Middle frontal gyrus (tissue), 1 donor: ENCODE data around the gene SNTG2.

ENCODE experiments used
- DNase-seq: peaks from one replicate; pipeline ENCODE4 v3.0.0-alpha.2; 2015; ENCODE audit warnings: low spot score; ENCODE audit errors: extremely low spot score

SNTG2 gene

DNA sequence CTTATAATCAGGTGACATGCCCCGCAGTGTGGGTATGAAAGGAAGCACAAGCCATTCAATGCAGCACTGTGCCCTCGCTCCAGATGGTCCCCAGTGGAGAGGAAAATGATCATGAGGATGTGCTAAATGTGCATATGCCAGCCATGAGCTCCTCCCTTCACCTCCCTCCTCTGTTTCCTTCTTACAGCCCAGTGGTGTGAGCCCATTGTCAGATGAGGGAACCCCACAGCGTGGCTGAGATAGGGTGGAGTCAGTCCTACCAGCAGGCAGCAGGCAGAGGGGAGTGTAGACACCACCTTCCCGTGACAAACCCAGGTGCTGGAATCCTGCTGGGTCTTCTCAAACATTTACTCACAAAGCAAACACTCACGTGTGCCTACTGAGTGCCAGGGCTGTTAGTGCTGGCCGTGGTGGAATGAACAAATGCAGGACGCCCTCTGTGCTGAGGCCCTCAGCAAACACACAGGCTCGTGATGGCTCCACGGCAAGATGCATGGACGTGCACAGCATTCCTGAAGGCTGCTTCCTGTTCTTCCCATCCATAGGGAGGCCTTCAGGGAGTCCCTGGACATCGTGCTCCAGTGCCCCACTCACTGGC lies 280.9 kb downstream of the SNTG2 start:
- no peak for DNase-seq

GRCh38 chr2:1233281-1233680 lies 282.6 kb downstream of the SNTG2 start:
- no peak for DNase-seq

DNA sequence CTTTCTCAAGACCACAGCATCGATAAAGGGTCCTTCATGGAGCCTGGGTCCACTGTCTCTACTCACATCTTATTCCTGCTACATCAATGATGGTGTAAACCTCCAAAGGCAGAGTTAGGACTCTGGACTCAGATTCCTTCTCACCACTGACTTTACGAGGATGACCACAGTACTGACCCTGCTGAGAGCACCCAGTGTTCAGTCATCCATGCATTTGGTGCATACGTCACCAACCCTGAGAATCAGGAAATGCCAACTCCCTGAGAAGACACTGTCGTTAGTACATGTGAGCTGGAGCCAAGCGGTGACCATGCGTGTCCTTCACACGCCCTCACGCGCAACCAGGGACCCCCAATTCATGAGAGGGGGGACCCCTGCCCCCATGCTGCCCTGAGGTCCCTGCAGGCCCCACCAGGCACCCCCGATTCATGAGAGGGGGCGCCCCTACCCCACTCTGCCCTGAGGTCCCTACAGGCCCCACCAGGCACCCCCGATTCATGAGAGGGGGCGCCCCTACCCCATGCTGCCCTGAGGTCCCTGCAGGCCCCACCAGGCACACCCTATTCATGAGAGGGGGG lies 284.2 kb downstream of the SNTG2 start:
- no peak for DNase-seq

- DNase-seq = no peak
Measured at GRCh38 chr2:1235806-1236205, 285.2 kb downstream of the SNTG2 start.

- DNase-seq = no peak
Measured at GRCh38 chr2:1236606-1237005, 286.0 kb downstream of the SNTG2 start.

DNA sequence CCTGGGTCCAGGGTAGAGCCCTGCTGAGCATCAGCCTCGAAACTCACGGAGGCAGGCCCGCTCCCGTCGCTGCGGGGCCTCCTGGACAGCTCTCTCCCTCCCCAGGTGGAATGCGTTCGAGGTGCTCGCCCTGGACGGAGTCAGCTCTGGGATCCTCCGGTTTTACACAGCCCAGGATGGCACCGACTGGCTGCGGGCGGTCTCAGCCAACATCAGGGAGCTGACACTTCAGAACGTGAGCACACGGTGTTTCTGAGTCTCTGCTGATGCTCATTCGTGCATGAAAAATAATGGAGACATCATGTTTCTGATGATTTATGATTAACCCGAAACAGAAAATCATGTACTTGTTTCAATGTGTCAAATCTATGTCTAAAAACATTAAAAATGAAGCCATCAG lies 287.1 kb downstream of the SNTG2 start:
- no peak for DNase-seq

GRCh38 chr2:1238598-1239138 lies 288.0 kb downstream of the SNTG2 start:
- no peak for DNase-seq

- DNase-seq = no peak
Measured at GRCh38 chr2:1245193-1245592, 294.5 kb downstream of the SNTG2 start.

DNA sequence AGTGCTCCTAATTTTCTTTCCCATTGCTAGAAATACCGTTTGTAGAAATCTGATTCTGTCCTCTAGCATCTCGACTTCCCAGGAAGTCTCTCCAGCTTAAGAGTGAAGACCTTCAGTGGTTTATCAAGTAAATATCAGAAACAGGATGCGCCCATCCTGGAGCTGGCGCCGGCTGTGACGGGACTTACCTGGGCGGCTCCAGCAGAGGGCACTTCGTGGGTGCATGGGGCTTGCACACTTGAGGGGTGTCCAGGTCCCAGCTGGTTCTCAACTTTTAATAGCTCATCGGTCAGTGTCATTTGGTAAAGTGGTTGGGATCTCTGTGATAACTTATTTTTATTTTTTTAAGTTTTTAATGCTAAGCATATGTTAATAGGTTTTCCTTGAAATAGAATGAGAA lies 295.6 kb downstream of the SNTG2 start:
- no peak for DNase-seq

GRCh38 chr2:1246991-1247390 lies 296.3 kb downstream of the SNTG2 start:
- DNase-seq = no peak

DNA sequence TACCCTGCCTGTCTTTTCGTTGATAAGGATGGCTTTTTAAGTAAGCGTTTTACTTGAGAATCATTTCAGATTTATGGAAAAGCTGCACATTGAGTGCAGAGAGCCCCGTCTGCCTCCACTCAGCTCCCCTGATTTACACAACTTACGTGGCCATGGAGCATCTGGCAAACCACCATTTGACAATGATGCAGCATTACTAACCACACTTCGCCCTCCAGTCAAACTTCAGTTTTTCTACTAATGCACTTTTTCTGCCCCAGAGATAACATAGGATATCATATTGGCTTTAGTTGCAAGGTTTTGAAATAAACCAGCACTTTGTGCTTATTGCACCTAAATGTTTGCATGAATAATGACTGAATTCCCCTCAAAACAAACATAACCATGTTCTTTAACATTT lies 297.5 kb downstream of the SNTG2 start:
- DNase-seq = no peak

- no peak for DNase-seq
Measured at GRCh38 chr2:1249897-1250687, 299.4 kb downstream of the SNTG2 start.

GRCh38 chr2:1251520-1251919 lies 300.9 kb downstream of the SNTG2 start:
- no peak for DNase-seq

GRCh38 chr2:1253629-1254028 lies 303.0 kb downstream of the SNTG2 start:
- DNase-seq = no peak

- DNase-seq = no peak
Measured at GRCh38 chr2:1254662-1255343, 304.2 kb downstream of the SNTG2 start.

- no peak for DNase-seq
Measured at GRCh38 chr2:1256632-1257324, 306.1 kb downstream of the SNTG2 start.

GRCh38 chr2:1257334-1257733 lies 306.7 kb downstream of the SNTG2 start:
- no peak for DNase-seq

DNA sequence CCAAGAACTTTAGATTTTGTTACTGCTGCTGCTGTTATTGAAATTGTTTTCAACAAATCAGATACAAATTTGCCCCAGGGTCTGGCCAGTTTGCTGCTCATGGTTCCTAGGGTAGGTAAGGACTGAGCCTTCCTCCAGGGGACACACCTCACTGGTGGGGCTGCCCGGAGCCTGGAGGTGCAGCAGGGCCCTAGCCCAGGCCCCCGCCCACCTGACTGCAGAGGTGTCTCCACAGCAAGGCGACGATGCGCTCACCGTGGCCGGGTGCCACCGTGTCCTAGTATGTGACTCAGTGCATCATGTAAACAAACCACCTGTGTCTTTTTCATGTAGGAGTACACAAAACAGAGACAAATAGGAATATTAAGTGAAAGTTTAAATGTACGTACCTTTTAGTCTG lies 309.1 kb downstream of the SNTG2 start:
- no peak for DNase-seq

- no peak for DNase-seq
Measured at GRCh38 chr2:1262609-1263008, 312.0 kb downstream of the SNTG2 start.

DNA sequence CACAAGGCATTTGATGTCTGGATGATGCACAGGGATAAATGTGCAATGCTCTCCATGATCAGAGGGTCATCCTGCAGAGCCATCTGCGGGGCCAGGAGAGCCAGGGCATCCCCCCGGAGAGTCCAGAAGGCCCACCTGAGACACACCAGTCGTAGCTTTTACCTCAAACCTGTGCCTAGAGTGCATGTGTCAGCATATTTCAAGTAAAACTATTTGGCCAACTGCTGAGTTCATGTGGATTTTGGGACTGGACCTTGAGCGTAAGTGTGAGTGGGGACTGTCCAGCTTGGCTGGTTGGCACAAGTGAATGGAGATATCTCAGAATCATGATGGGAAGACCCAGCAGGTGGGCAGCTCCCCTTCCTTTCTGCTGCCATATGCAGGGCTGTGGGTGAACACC lies 314.8 kb downstream of the SNTG2 start:
- no peak for DNase-seq

DNA sequence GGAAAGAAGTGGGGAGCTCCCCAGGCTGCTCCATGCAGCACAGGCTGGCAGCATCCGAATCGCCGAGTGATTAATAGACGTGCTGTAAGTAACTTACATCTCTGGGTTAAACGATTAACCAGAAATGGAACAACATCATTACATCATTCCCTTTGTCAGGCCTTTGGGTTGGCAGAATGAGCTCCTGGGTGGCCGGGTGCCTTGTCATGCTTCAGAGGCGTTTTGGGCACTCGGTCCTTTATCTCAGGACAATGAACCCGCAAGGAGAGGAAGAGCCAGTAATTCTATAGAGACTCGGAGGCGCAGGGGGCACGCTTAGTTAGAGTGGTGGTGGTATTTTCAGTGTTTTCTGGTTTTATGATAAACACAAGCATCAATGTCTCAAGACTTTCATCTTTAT lies 315.7 kb downstream of the SNTG2 start:
- DNase-seq = no peak
